Small intestine (tissue), 7 donors: Measurements from ENCODE around the gene TNS2. TPM values are rescaled to one million over a fixed set of nuclear protein-coding genes. Genes with fewer than 3 reads are reported as not detected.

Experiments
- DNase-seq, 2 donors: peaks; one replicate each; pipeline versions ENCODE4 v3.0.0 to v3.0.0-alpha.2; 2013
- FAIRE-seq: peaks from 2 replicates; lab custom pipeline; 2012; peaks lifted over from hg19 to GRCh38; lab: Jason Lieb, UNC
- H3K27ac ChIP-seq, 3 donors: one replicate each; pipeline ENCODE4 v1.5.1; 2013; ENCODE audit warnings: low read length in 2 of 3, mild to moderate bottlenecking in 2 of 3, control low read depth in 1 of 3, inconsistent platforms in 1 of 3, low read depth in 1 of 3, moderate library complexity in 1 of 3
- H3K27me3 ChIP-seq, 3 donors: one replicate each; pipeline ENCODE4 v1.6.1; 2013; ENCODE audit warnings: low read length in 3 of 3, inconsistent platforms in 1 of 3; ENCODE audit not compliant: control insufficient read depth in 3 of 3, insufficient read depth in 3 of 3
- H3K36me3 ChIP-seq, 3 donors: one replicate each; pipeline ENCODE4 v1.6.1; 2013; ENCODE audit warnings: low read length in 3 of 3, inconsistent platforms in 1 of 3, low read depth in 1 of 3, mild to moderate bottlenecking in 1 of 3, moderate library complexity in 1 of 3; ENCODE audit not compliant: control insufficient read depth in 3 of 3, insufficient read depth in 2 of 3
- H3K4me1 ChIP-seq, 3 donors: one replicate each; pipeline ENCODE4 v1.6.1; 2013; ENCODE audit warnings: low read length in 2 of 3, inconsistent platforms in 1 of 3, low read depth in 1 of 3, mild to moderate bottlenecking in 1 of 3, moderate library complexity in 1 of 3; ENCODE audit not compliant: control insufficient read depth in 3 of 3, insufficient read depth in 2 of 3
- H3K4me3 ChIP-seq, 3 donors: one replicate each; pipeline ENCODE4 v1.5.1; 2013; ENCODE audit warnings: low read length in 3 of 3, control low read depth in 1 of 3, inconsistent platforms in 1 of 3, low read depth in 1 of 3, mild to moderate bottlenecking in 1 of 3, moderate library complexity in 1 of 3
- H3K9me3 ChIP-seq, 2 donors: one replicate each; pipeline ENCODE4 v1.6.1; 2013; ENCODE audit warnings: low read depth in 1 of 2, low read length in 1 of 2; ENCODE audit not compliant: control insufficient read depth in 2 of 2, insufficient read depth in 1 of 2
- WGBS, 3 donors: extraction: QIAGEN DNeasy Blood & Tissue Kit; methylation state at CpG; one replicate each; pipeline ENCODE4 v1.1.7; 2013; 5-methylcytosine and 5-hydroxymethylcytosine counted together
- polyA plus RNA-seq, 4 donors: library from polyadenylated mRNA; stranded (reverse) in 3 of 4; unstranded in 1 of 4; fragments of 200-250 nt in 3 of 4; fragments of 120-200 nt in 1 of 4; gene quantifications; one replicate each; pipeline versions ENCODE4 v1.2.1 to v1.2.3, GENCODE V29; 2013
- donor health status: healthy with polysubstance abuse.
- donor health status: control.
- donor health status: control.
- donor health status: Bipolar disorder and iron deficiency.
- donor health status: healthy.

Gene TNS2
- polyA plus RNA-seq, 4 donors, result 5.8 to 52.9 (median 25.0) TPM

GRCh38 chr12:53052419-53053217 lies 2.8 kb downstream of the TNS2 start:
- Histone ChIP-seq H3K4me3 (no peak overlapping the region), H3K4me1 (peaks cover 3 to 70% (median 6%) of the 10 kb centered on the region in 3 donors), H3K9me3 (no peaks in the 10 kb centered on the region), H3K27ac (peak overlapping the region in 2 of 3 donors; percentile 90 to 97), H3K27me3 (no peaks in the 10 kb centered on the region), H3K36me3 (peaks cover 0 to 44% (median 0%) of the 10 kb centered on the region in 3 donors)
- WGBS, 3 donors, result 45 to 48% (median 47%) methylated on average over 10 to 11 of the region's 11 CpGs
- FAIRE-seq (no peak), DNase-seq (peak; percentile 56)

- 16 to 34% (median 20%) methylated on average over 12 to 16 of the region's 16 CpGs for WGBS, 3 donors
- no peaks in the 10 kb centered on the region for H3K9me3 ChIP-seq
- H3K27ac ChIP-seq, result peak overlapping the region; percentile 90 to 95 (median 90)
- FAIRE-seq, result no peak
- H3K36me3 ChIP-seq, result peaks cover 0 to 52% (median 0%) of the 10 kb centered on the region in 3 donors
- peak; percentile 91 to 94 for DNase-seq
- peak overlapping the region; percentile 30 to 53 (median 45) for H3K4me3 ChIP-seq
- peaks cover 3 to 61% (median 6%) of the 10 kb centered on the region in 3 donors for H3K4me1 ChIP-seq
- no peaks in the 10 kb centered on the region for H3K27me3 ChIP-seq
These were observed 3.6 kb downstream of the TNS2 start for GRCh38 chr12:53053218-53054111.

GRCh38 chr12:53054112-53054878 lies 4.4 kb downstream of the TNS2 start:
- peaks cover 0 to 53% (median 3%) of the 10 kb centered on the region in 3 donors for H3K4me1 ChIP-seq
- FAIRE-seq (no peak), DNase-seq (peak; percentile 98)
- no peaks in the 10 kb centered on the region for H3K9me3 ChIP-seq
- no peaks in the 10 kb centered on the region for H3K27me3 ChIP-seq
- H3K36me3 ChIP-seq, result peaks cover 0 to 58% (median 0%) of the 10 kb centered on the region in 3 donors
- WGBS, 3 donors, result 2 to 6% (median 2%) methylated on average over 47 to 48 of the region's 48 CpGs
- peak overlapping the region; percentile 90 to 95 (median 90) for H3K27ac ChIP-seq
- peak overlapping the region; percentile 30 to 53 (median 45) for H3K4me3 ChIP-seq

- DNase-seq (no peak), FAIRE-seq (no peak)
- peaks cover 0 to 40% (median 3%) of the 10 kb centered on the region in 3 donors for H3K4me1 ChIP-seq
- H3K27me3 ChIP-seq, result no peaks in the 10 kb centered on the region
- H3K4me3 ChIP-seq, result no peak overlapping the region
- peaks cover 0 to 72% (median 0%) of the 10 kb centered on the region in 3 donors for H3K36me3 ChIP-seq
- WGBS, 3 donors, result 82 to 84% (median 82%) methylated on average over 15 of the region's 15 CpGs
- no peak overlapping the region for H3K27ac ChIP-seq
- no peaks in the 10 kb centered on the region for H3K9me3 ChIP-seq
These were observed 5.8 kb downstream of the TNS2 start for GRCh38 chr12:53055471-53056266.

- Histone ChIP-seq H3K27me3 (no peaks in the 10 kb centered on the region), H3K4me3 (no peak overlapping the region), H3K27ac (no peak overlapping the region), H3K9me3 (no peaks in the 10 kb centered on the region), H3K36me3 (peaks cover 0 to 76% (median 0%) of the 10 kb centered on the region in 3 donors), H3K4me1 (peaks cover 0 to 40% (median 3%) of the 10 kb centered on the region in 3 donors)
- FAIRE-seq, result no peak
- no peak for DNase-seq
- 82 to 89% (median 85%) methylated on average over 5 of the region's 5 CpGs for WGBS, 3 donors
These were observed 6.4 kb downstream of the TNS2 start for GRCh38 chr12:53056296-53056695.

- H3K4me1 ChIP-seq, result peaks cover 0 to 40% (median 3%) of the 10 kb centered on the region in 3 donors
- FAIRE-seq (no peak), DNase-seq (no peak)
- 93 to 96% (median 94%) methylated on average over 7 of the region's 7 CpGs for WGBS, 3 donors
- no peaks in the 10 kb centered on the region for H3K27me3 ChIP-seq
- H3K27ac ChIP-seq, result no peak overlapping the region
- no peak overlapping the region for H3K4me3 ChIP-seq
- H3K9me3 ChIP-seq, result no peaks in the 10 kb centered on the region
- peaks cover 0 to 76% (median 0%) of the 10 kb centered on the region in 3 donors for H3K36me3 ChIP-seq
These were observed 7.0 kb downstream of the TNS2 start for GRCh38 chr12:53056901-53057300.

- Histone ChIP-seq H3K36me3 (peaks cover 0 to 78% (median 0%) of the 10 kb centered on the region in 3 donors), H3K27ac (no peak overlapping the region), H3K27me3 (no peaks in the 10 kb centered on the region), H3K4me3 (no peak overlapping the region), H3K9me3 (no peaks in the 10 kb centered on the region), H3K4me1 (peaks cover 0 to 32% (median 3%) of the 10 kb centered on the region in 3 donors)
- 83 to 87% (median 84%) methylated on average over 13 of the region's 13 CpGs for WGBS, 3 donors
- DNase-seq (no peak), FAIRE-seq (no peak)
These were observed 8.1 kb downstream of the TNS2 start for GRCh38 chr12:53057816-53058500.
